DOHH2 (cell line): ENCODE measurements around the gene PPP1R17.

Experiments
- H3F3A ChIP-seq: fragments of 200-600 bp; sonication (generic), shearing (Covaris generic); 2 replicates; pipeline ENCODE4 v1.6.0; 2016; ENCODE audit warnings: antibody characterized with exemption, mild to moderate bottlenecking; ENCODE audit not compliant: control insufficient read depth, insufficient read depth
- H3K27ac ChIP-seq: fragments of 200-600 bp; sonication (generic); 2 replicates; pipeline ENCODE4 v1.5.1; 2014; ENCODE audit warnings: low read depth, mild to moderate bottlenecking, low read length, moderate library complexity
- H3K27me3 ChIP-seq: fragments of 200-600 bp; sonication (generic); 2 replicates; pipeline ENCODE4 v1.6.1; 2014; ENCODE audit warnings: mild to moderate bottlenecking, low read length, mixed read lengths; ENCODE audit not compliant: control insufficient read depth
- H3K36me3 ChIP-seq: fragments of 200-600 bp; sonication (generic); 2 replicates; pipeline ENCODE4 v1.6.1; 2014; ENCODE audit warnings: mild to moderate bottlenecking, low read length, moderate library complexity, mixed read lengths; ENCODE audit not compliant: control insufficient read depth
- H3K4me1 ChIP-seq: fragments of 200-600 bp; sonication (generic); 2 replicates; pipeline ENCODE4 v1.6.1; 2014; ENCODE audit warnings: mild to moderate bottlenecking, low read length, mixed read lengths; ENCODE audit not compliant: control insufficient read depth
- H3K4me2 ChIP-seq: fragments of 200-600 bp; sonication (generic); 2 replicates; pipeline ENCODE4 v1.6.0; 2014; ENCODE audit warnings: mild to moderate bottlenecking, low read length, moderate library complexity
- H3K4me3 ChIP-seq: fragments of 200-600 bp; sonication (generic); 2 replicates; pipeline ENCODE4 v1.5.1; 2014; ENCODE audit warnings: mild to moderate bottlenecking, low read length, mixed read lengths
- H3K79me2 ChIP-seq: fragments of 200-600 bp; sonication (generic); 2 replicates; pipeline ENCODE4 v1.6.1; 2014; ENCODE audit warnings: mild to moderate bottlenecking, low read length, mixed read lengths; ENCODE audit not compliant: control insufficient read depth
- H3K9me2 ChIP-seq: fragments of 200-600 bp; sonication (generic); replicated peaks from 2 replicates; pipeline ENCODE4 v1.6.1; 2014; ENCODE audit warnings: mild to moderate bottlenecking, low read length, mixed read lengths; ENCODE audit not compliant: control insufficient read depth
- H3K9me3 ChIP-seq: fragments of 200-600 bp; sonication (generic); 2 replicates; pipeline ENCODE4 v1.6.1; 2014; ENCODE audit warnings: antibody characterized with exemption, low read length, mixed read lengths; ENCODE audit not compliant: control insufficient read depth, insufficient read depth
- H4K20me1 ChIP-seq: fragments of 200-600 bp; sonication (generic); 2 replicates; pipeline ENCODE4 v1.6.0; 2014; ENCODE audit warnings: low read depth, mild to moderate bottlenecking, antibody characterized with exemption, low read length, moderate library complexity; ENCODE audit not compliant: control insufficient read depth, insufficient read depth
- CTCF ChIP-seq: fragments of 200-600 bp; sonication (generic); IDR thresholded peaks from one replicate; pipeline ENCODE4 v1.5.1; 2014; ENCODE audit warnings: antibody characterized with exemption, mild to moderate bottlenecking, low read depth, low read length; ENCODE audit not compliant: poor library complexity, severe bottlenecking
- EZH2phosphoT487 ChIP-seq: fragments of 200-600 bp; sonication (generic); IDR thresholded peaks from 2 replicates; pipeline ENCODE4 v1.6.1; 2017; ENCODE audit warnings: borderline replicate concordance, mild to moderate bottlenecking, antibody characterized with exemption, low read length, moderate library complexity, mixed read lengths

Gene PPP1R17

GRCh38 chr7:31695859-31696614, 9.0 kb downstream of the PPP1R17 start:
- H4K20me1 ChIP-seq, result no peaks in the 10 kb centered on the region
- H3K4me2 ChIP-seq, result no peak overlapping the region
- H3K9me2 ChIP-seq, result no peaks in the 10 kb centered on the region
- no peaks in the 10 kb centered on the region for H3K36me3 ChIP-seq
- H3K27me3 ChIP-seq, result peaks cover 26% of the 10 kb centered on the region
- H3F3A ChIP-seq, result no peaks in the 10 kb centered on the region
- no peak overlapping the region for H3K4me3 ChIP-seq
- TF ChIP-seq EZH2phosphoT487, result no peak
- no peak for TF ChIP-seq CTCF
- H3K9me3 ChIP-seq, result no peaks in the 10 kb centered on the region
- H3K4me1 ChIP-seq, result no peaks in the 10 kb centered on the region
- no peak overlapping the region for H3K27ac ChIP-seq
- no peaks in the 10 kb centered on the region for H3K79me2 ChIP-seq

DNA sequence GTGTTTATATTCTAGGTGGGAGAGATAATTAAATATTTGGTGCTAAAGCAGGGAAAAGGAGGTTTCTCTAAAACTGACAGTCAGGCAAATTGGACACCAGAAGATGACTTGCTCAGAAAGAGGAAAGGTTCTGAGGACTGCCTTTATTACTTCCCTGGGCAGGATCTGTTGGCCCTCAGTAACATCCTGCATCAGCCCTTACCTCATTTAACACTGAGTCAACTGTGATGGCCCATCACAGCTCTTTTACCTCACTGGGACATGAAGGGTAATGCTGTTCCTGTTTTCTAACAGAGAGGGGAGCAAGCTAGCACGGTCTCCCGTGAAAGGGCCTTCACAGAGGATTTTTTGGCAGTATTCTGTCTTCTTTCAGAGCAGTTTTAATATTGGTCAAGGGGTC, 12.0 kb downstream of the PPP1R17 start:
- Histone ChIP-seq H3K36me3 (no peaks in the 10 kb centered on the region), H3K9me3 (no peaks in the 10 kb centered on the region), H3K4me1 (no peaks in the 10 kb centered on the region), H3K4me2 (no peak overlapping the region), H3K27me3 (peaks cover 11% of the 10 kb centered on the region), H3K27ac (no peak overlapping the region), H3F3A (no peaks in the 10 kb centered on the region), H3K4me3 (no peak overlapping the region), H3K79me2 (no peaks in the 10 kb centered on the region), H4K20me1 (no peaks in the 10 kb centered on the region), H3K9me2 (no peaks in the 10 kb centered on the region)
- no peak for TF ChIP-seq EZH2phosphoT487
- TF ChIP-seq CTCF, result no peak

GRCh38 chr7:31702354-31702753, 15.3 kb downstream of the PPP1R17 start:
- Histone ChIP-seq H3K27me3 (peaks cover 10% of the 10 kb centered on the region), H3K79me2 (no peaks in the 10 kb centered on the region), H3K4me3 (no peak overlapping the region), H3K9me2 (no peaks in the 10 kb centered on the region), H3K9me3 (no peaks in the 10 kb centered on the region), H3K4me1 (no peaks in the 10 kb centered on the region), H3F3A (no peaks in the 10 kb centered on the region), H4K20me1 (no peaks in the 10 kb centered on the region), H3K36me3 (no peaks in the 10 kb centered on the region), H3K4me2 (no peak overlapping the region), H3K27ac (no peak overlapping the region)
- TF ChIP-seq EZH2phosphoT487 (no peak), CTCF (no peak)
